AG09319 (cell line): Measurements from ENCODE around the gene TXNDC2.

ENCODE experiments used
- DNase-seq: peaks from one replicate; pipeline ENCODE4 v3.0.0-alpha.2; 2010; ENCODE audit warnings: low read depth; ENCODE audit errors: extremely low read depth
- CTCF ChIP-seq: IDR thresholded peaks from 2 replicates; pipeline ENCODE4 v1.5.1; 2011; ENCODE audit warnings: low read depth, mild to moderate bottlenecking, inconsistent platforms, low read length, moderate library complexity

The TXNDC2 gene

DNA sequence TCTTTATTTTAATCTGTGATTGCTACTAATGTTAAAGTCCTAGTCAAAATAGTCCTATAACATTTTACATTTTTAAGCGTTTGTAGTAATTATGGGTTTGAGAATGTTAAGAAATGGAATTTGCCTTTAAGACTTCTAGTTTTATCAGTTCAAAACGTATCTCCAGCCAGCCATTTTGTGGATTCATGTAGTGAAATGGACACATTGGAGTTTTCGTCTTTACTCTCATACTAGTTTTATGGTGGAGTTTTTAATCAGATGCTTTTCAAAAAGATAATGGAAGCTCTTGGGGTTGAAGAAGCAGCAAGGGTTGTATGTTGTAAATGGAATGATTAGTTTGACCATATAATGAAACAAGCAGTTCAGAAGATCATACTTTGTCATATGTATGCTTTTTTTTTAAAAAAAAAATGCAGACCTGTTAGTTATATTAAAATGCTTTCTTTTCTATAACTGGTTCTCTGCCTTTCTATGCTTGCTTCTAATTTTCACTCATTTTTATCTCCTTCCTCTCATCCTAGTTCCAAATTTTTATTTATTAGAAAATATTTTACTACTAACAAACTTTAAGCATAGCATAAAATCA, 44.6 kb downstream of the TXNDC2 start:
- TF ChIP-seq CTCF, result no peak

GRCh38 chr18:9931146-9931545, 45.4 kb downstream of the TXNDC2 start:
- no peak for DNase-seq
- no peak for TF ChIP-seq CTCF

More for the DNA sequence above, 44.6 kb downstream of the TXNDC2 start:
- DNase-seq, result no peak

DNA sequence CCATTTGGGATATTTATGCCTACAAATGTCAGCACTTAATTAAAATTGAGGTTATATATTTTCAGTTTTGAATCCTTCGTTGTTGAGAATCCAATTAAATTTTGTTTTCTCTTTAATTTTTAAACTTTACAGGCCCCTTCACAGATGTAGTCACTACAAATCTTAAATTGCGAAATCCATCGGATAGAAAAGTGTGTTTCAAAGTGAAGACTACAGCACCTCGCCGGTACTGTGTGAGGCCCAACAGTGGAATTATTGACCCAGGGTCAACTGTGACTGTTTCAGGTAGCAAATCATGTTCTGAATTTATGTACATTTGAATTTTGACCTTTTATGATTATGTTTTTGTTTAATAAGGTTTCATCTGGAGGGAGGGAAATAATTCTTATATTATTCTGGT, 45.9 kb downstream of the TXNDC2 start:
- DNase-seq, result no peak
- TF ChIP-seq CTCF, result no peak

GRCh38 chr18:9933865-9934264, 48.1 kb downstream of the TXNDC2 start:
- no peak for DNase-seq
- TF ChIP-seq CTCF, result no peak

- TF ChIP-seq CTCF, result no peak
- no peak for DNase-seq
Measured at GRCh38 chr18:9934274-9934673, 48.5 kb downstream of the TXNDC2 start.
